GM19099 (cell line): ENCODE measurements around the gene C1QC.

Source experiments
- POLR2A ChIP-seq: IDR thresholded peaks from 3 replicates; pipeline ENCODE4 v1.6.1; 2011; ENCODE audit warnings: low read depth; ENCODE audit not compliant: insufficient read length; ENCODE audit errors: extremely low read depth

C1QC gene

DNA sequence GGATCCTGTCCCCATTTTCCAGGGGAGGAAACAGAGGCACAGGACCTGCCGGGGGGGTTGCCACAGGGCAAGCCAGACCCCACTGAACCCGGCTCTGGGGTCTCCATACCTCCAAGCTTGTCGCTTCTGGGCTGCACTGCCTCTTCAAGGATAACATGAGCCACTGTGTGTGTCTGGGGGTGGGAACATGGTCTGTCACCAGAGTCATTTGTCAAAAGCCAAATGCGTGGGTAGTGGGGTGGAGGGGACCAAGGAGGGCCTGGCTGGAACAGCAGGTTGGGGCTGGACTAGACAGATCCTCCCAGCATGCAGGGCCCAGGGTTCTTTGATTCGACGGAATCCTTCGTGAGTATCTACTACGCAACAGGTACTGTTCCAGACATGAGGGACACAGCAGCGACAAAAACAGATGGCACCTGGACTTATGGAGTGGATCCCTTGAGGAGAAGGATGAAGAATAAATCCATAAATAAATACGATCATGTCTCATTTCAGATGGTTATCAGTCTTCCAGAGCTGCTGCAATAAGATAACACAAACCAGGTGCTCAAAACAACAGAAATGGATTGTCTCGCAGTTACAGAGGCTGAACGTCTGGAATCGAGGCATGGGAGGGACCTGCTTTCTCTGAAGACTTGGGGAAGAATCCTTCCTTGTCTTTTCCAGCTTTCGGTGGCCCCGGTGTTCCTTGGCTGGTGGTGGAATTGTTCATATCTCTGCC lies 38.3 kb downstream of the C1QC start:
- TF ChIP-seq POLR2A, result no peak

DNA sequence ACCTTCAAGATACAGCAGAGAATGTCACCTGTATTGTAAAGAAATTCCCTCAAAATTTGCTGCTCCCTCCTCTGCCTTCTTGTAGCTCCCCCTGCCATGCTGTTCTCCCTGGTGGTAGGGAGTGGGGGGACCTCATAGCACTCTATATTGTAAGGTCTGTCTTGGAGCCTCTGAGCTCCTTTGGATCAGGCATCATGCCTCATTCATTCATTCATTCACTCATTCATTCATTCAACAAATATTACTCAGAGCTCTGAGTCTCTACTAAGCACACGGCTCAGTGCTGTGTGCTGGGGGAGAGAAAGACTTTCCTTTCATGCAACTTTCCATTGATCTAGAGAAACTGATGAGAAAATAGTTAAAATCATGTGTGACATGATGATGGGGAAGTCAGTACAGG lies 40.1 kb downstream of the C1QC start:
- TF ChIP-seq POLR2A, result no peak

- TF ChIP-seq POLR2A, result no peak
Measured at GRCh38 chr1:22685591-22686059, 42.2 kb downstream of the C1QC start.

DNA sequence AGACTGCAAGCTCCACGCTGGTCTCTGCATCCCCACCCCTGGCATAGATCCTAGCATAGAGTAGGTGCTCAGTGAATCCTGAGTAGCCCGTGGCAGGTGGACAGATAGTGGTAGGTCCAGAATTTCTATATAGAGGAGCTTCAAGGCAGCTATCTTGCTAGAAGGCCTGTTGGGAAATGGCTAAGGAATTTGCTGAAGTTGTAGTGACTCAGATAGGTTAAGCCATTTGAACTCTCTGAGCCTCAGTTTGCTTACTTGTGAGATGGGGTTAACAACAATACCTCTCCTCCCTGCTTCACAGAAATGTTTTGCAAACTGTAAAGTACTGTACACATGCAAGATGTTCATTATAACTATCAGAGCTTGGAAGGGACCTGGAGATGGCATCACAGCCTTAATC lies 43.8 kb downstream of the C1QC start:
- TF ChIP-seq POLR2A, result no peak

DNA sequence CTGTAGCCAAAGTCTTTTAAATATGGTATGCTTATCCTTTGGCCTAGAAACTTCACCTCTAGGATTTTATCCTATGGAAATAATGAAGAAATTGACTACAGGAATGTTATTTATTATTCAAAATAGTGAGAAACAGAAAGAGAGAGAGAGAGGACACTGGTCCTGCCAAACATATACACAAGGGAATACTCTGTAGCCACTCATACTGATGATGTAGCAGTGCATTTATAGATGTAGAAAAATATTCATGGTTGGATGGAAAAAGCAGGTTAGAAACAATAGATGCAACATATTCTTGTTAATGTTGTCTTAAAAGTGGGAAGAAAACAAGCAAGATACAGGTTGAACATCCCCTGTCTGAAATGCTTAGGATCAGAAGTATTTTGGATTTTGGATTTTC lies 45.0 kb downstream of the C1QC start:
- TF ChIP-seq POLR2A, result no peak

DNA sequence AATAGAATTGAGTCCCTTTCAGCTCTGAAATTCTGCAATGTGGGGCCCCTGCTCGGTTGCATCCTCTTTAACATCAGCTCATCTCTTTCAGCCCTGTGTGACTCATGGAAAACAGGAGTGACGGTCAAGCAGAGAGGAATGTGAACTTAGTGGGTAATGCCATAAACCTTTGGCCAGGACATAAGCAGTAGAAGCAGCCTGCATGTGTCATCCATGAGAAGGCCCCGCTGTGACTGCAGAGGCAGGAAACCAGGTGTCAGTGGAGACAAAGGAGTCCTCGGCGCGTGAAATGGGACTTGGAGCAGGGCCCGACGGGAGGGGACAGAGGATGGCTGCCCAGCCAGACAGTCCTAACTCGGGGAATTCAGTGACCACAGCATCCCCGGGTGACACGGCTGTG lies 46.1 kb downstream of the C1QC start:
- no peak for TF ChIP-seq POLR2A

DNA sequence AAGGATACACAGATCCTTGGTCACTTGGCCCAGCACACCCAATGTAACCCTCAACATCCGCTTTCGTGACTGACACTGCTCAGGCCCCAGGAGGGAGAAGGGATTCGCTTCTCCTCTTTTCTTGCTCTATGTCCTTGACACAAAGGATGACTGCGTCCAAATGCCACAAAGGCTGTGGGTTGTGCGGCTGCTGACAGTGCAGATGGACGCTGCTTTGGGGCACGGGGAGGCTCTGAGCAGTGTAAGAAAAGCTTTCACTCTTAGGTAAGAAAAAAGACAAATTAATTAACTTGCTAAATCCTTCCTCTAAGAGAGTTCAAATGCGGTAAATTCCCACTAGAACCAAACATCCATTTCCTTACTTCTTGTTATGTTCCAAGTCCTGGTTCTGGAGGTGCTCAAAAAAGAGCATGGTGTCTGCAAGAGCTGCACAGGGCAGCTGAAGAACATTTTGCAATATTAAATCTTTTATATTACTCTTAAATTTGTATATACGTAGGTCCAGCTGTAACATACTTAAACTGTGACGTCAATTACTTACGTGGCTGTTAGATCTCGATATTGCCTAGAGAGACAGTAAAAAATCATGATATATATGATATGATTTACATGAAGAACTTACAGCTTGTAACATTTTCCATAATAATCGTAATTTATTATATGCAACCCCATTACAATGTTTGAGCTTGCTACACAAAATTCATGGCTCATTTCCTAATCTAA lies 47.8 kb downstream of the C1QC start:
- no peak for TF ChIP-seq POLR2A

- TF ChIP-seq POLR2A, result no peak
Measured at GRCh38 chr1:22694172-22694571, 50.7 kb downstream of the C1QC start.

DNA sequence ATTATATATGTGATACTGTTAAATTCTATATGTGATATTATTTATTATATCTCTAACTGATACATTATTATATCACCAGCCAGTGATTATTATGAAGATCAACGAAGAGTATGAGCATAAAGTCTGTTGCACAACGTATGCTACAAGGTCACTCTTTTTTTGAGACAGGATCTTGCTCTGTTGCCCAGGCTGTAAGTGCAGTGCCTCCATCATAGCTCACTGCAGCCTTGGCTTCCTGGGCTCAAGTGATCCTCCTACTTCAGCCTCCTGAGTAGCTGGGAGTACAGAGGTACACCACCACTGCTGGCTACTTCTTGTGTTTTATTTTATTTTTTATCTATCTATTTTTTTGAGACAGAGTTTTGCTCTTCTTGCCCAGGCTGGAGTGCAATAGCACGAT lies 53.2 kb downstream of the C1QC start:
- no peak for TF ChIP-seq POLR2A
